Liver (tissue), 9 donors: Measurements from ENCODE around the gene KCNMA1. TPM values are rescaled to one million over a fixed set of nuclear protein-coding genes. Genes with fewer than 3 reads are reported as not detected.

Source experiments
- DNase-seq: peaks from one replicate; pipeline ENCODE4 v3.0.0-alpha.2; 2017; ENCODE audit warnings: low spot score
- H3K27ac ChIP-seq, 2 donors: one replicate each; pipeline ENCODE4 v1.7.0; 2013; ENCODE audit warnings: inconsistent platforms in 2 of 2, low read length in 2 of 2, control low read depth in 1 of 2, low read depth in 1 of 2, mild to moderate bottlenecking in 1 of 2
- H3K27me3 ChIP-seq, 4 donors: one replicate each; pipeline versions ENCODE4 v1.6.1 to v1.7.0; 2013; ENCODE audit warnings: low read length in 3 of 4, inconsistent platforms in 1 of 4, mild to moderate bottlenecking in 1 of 4, moderate library complexity in 1 of 4; ENCODE audit not compliant: control insufficient read depth in 4 of 4, insufficient read depth in 4 of 4
- H3K36me3 ChIP-seq, 4 donors: one replicate each; pipeline versions ENCODE4 v1.6.1 to v1.7.0; 2013; ENCODE audit warnings: low read length in 3 of 4, mild to moderate bottlenecking in 3 of 4, low read depth in 1 of 4, moderate library complexity in 1 of 4; ENCODE audit not compliant: control insufficient read depth in 4 of 4, insufficient read depth in 3 of 4
- H3K4me1 ChIP-seq, 4 donors: one replicate each; pipeline versions ENCODE4 v1.6.1 to v1.7.0; 2013; ENCODE audit warnings: low read length in 3 of 4, mild to moderate bottlenecking in 3 of 4, moderate library complexity in 1 of 4; ENCODE audit not compliant: control insufficient read depth in 4 of 4, insufficient read depth in 4 of 4
- H3K4me3 ChIP-seq, 3 donors: one replicate each; pipeline versions ENCODE4 v1.6.1 to v1.7.0; 2013; ENCODE audit warnings: low read length in 3 of 3, control low read depth in 1 of 3, low read depth in 1 of 3, mild to moderate bottlenecking in 1 of 3
- H3K9ac ChIP-seq, 2 donors: one replicate each; pipeline ENCODE4 v1.7.0; 2013; ENCODE audit warnings: low read length in 2 of 2, mild to moderate bottlenecking in 2 of 2, moderate library complexity in 2 of 2, control low read depth in 1 of 2, low read depth in 1 of 2
- H3K9me3 ChIP-seq, 4 donors: one replicate each; pipeline versions ENCODE4 v1.6.1 to v1.7.0; 2013; ENCODE audit warnings: low read length in 3 of 4; ENCODE audit not compliant: control insufficient read depth in 4 of 4
- ATF3 ChIP-seq: IDR thresholded peaks from 2 replicates; pipeline ENCODE4 v1.6.1; 2016; ENCODE audit warnings: antibody characterized with exemption
- CTCF ChIP-seq: fragments of 150-350 bp; IDR thresholded peaks from 2 replicates; pipeline ENCODE4 v1.5.1; 2017; ENCODE audit warnings: improper control_type of control experiment, low read depth, low read length; ENCODE audit not compliant: missing input control
- EGR1 ChIP-seq, 2 donors: IDR thresholded peaks; 2 replicates each; pipeline ENCODE4 v1.6.1; 2016 to 2018; ENCODE audit warnings: antibody characterized with exemption in 2 of 2, low read depth in 2 of 2
- FOXA1 ChIP-seq: IDR thresholded peaks from 2 replicates; pipeline ENCODE4 v1.6.1; 2016; ENCODE audit warnings: antibody characterized with exemption
- GABPA ChIP-seq, 2 donors: IDR thresholded peaks in 1 of 2; conservative IDR thresholded peaks in 1 of 2; 2 replicates each; pipeline ENCODE4 v1.6.1; 2016; ENCODE audit warnings: antibody characterized with exemption in 2 of 2, mild to moderate bottlenecking in 1 of 2, moderate library complexity in 1 of 2
- HNF4A ChIP-seq, 2 donors: conservative IDR thresholded peaks; 2 replicates each; pipeline ENCODE4 v1.6.1; 2016; ENCODE audit warnings: antibody characterized with exemption in 2 of 2, mild to moderate bottlenecking in 2 of 2
- JUND ChIP-seq, 2 donors: IDR thresholded peaks; 2 replicates each; pipeline ENCODE4 v1.6.1; 2016; ENCODE audit warnings: antibody characterized with exemption in 2 of 2
- NR2F2 ChIP-seq: IDR thresholded peaks from 2 replicates; pipeline ENCODE4 v1.6.1; 2016; ENCODE audit warnings: antibody characterized with exemption
- RAD21 ChIP-seq, 2 donors: IDR thresholded peaks; 2 replicates each; pipeline ENCODE4 v1.6.1; 2016; ENCODE audit warnings: antibody characterized with exemption in 2 of 2, mild to moderate bottlenecking in 2 of 2
- REST ChIP-seq: IDR thresholded peaks from 2 replicates; pipeline ENCODE4 v1.6.1; 2016; ENCODE audit warnings: antibody characterized with exemption, mild to moderate bottlenecking
- RXRA ChIP-seq, 2 donors: IDR thresholded peaks; 2 replicates each; pipeline ENCODE4 v1.6.1; 2017 to 2018; ENCODE audit warnings: antibody characterized with exemption in 2 of 2, mild to moderate bottlenecking in 1 of 2
- SP1 ChIP-seq: IDR thresholded peaks from 2 replicates; pipeline ENCODE4 v1.6.1; 2018; ENCODE audit warnings: antibody characterized with exemption, mild to moderate bottlenecking
- YY1 ChIP-seq: IDR thresholded peaks from 2 replicates; pipeline ENCODE4 v1.6.1; 2016; ENCODE audit warnings: antibody characterized with exemption, mild to moderate bottlenecking
- WGBS: extraction: QIAGEN DNeasy Blood & Tissue Kit; methylation state at CpG from one replicate; pipeline ENCODE4 v1.1.7; 2013; 5-methylcytosine and 5-hydroxymethylcytosine counted together
- polyA plus RNA-seq, 2 donors: library from polyadenylated mRNA; stranded (reverse) in 1 of 2; unstranded in 1 of 2; fragments of 200-250 nt in 1 of 2; fragments of >200 nt in 1 of 2; fragmentation: Nextera tagmentation in 1 of 2; extraction: Ambion mirVana in 1 of 2; gene quantifications; one replicate each; pipeline versions ENCODE4 v1.2.1 to v1.2.3, GENCODE V29; 2013 to 2015
- total RNA-seq, 2 donors: library from RNA; depleted of rRNA; stranded (reverse); fragments of >200 nt; gene quantifications; one replicate each; pipeline ENCODE4 v1.2.3, GENCODE V29; 2014
- donor health status: healthy.
- donor health status: healthy.
- donor health status: healthy.
- donor health status: healthy.
- donor health status: healthy.

The KCNMA1 gene
- total and polyA plus RNA-seq, 4 donors, result 2.5 to 9.7 (median 4.7) TPM

- Histone ChIP-seq H3K27me3 (no peaks in the 10 kb centered on the region), H3K4me3 (no peak overlapping the region), H3K9ac (no peak overlapping the region), H3K27ac (no peak overlapping the region), H3K9me3 (no peaks in the 10 kb centered on the region), H3K4me1 (no peaks in the 10 kb centered on the region), H3K36me3 (no peaks in the 10 kb centered on the region)
- no peak for DNase-seq
- no peak for TF ChIP-seq NR2F2
- no peak for TF ChIP-seq ATF3
- 91% methylated on average over 12 of the region's 12 CpGs for WGBS
Observed at GRCh38 chr10:77001206-77001605, 636.4 kb downstream of the KCNMA1 start.

GRCh38 chr10:76998451-76998850, 639.2 kb downstream of the KCNMA1 start:
- Histone ChIP-seq H3K27me3 (no peaks in the 10 kb centered on the region), H3K9ac (no peak overlapping the region), H3K27ac (no peak overlapping the region), H3K4me1 (no peaks in the 10 kb centered on the region), H3K4me3 (no peak overlapping the region), H3K36me3 (no peaks in the 10 kb centered on the region), H3K9me3 (no peaks in the 10 kb centered on the region)
- DNase-seq, result no peak
- TF ChIP-seq ATF3 (no peak), EGR1 (IDR thresholded peaks at IDR 0.05; ENCODE audit: low read depth in 2 of 2) (no peak), RXRA (IDR thresholded peaks at IDR 0.05) (no peak), GABPA (IDR thresholded peaks at IDR 0.05 in 1 of 2, conservative IDR thresholded peaks at IDR 0.05 in 1 of 2) (no peak), NR2F2 (no peak), SP1 (no peak), RAD21 (IDR thresholded peaks at IDR 0.05) (no peak), FOXA1 (no peak), JUND (IDR thresholded peaks at IDR 0.05) (no peak), YY1 (no peak), REST (no peak), HNF4A (conservative IDR thresholded peaks at IDR 0.05) (no peak), CTCF (no peak)
- 85% methylated on average over 2 of the region's 2 CpGs for WGBS

GRCh38 chr10:76997631-76998030, 640.0 kb downstream of the KCNMA1 start:
- no peaks in the 10 kb centered on the region for H3K27me3 ChIP-seq
- H3K9ac ChIP-seq, result no peak overlapping the region
- no peak for DNase-seq
- TF ChIP-seq HNF4A (conservative IDR thresholded peaks at IDR 0.05), result no peak
- H3K27ac ChIP-seq, result no peak overlapping the region
- 93% methylated on average over 3 of the region's 3 CpGs for WGBS
- H3K9me3 ChIP-seq, result no peaks in the 10 kb centered on the region
- H3K4me3 ChIP-seq, result no peak overlapping the region
- no peaks in the 10 kb centered on the region for H3K4me1 ChIP-seq
- H3K36me3 ChIP-seq, result no peaks in the 10 kb centered on the region
